Prostate gland (tissue), 2 donors: ENCODE measurements around the gene GAN. TPM values are rescaled to one million over a fixed set of nuclear protein-coding genes. Genes with fewer than 3 reads are reported as not detected.

Experiments
- DNase-seq: peaks from one replicate; pipeline ENCODE4 v3.0.0-alpha.2; 2019; ENCODE audit warnings: low spot score
- H3K27ac ChIP-seq, 2 donors: fragments of 200-600 bp; sonication (generic); 2 replicates each; pipeline ENCODE4 v1.5.1; 2017 to 2019
- H3K27me3 ChIP-seq: fragments of 200-600 bp; sonication (generic); replicated peaks from 2 replicates; pipeline ENCODE4 v1.5.1; 2019; ENCODE audit not compliant: insufficient read depth
- H3K36me3 ChIP-seq, 2 donors: fragments of 200-600 bp; sonication (generic); 1 replicate in 1 of 2; 2 replicates in 1 of 2; pipeline versions ENCODE4 v1.5.1 to v1.8.1; 2017 to 2019
- H3K4me1 ChIP-seq: fragments of 200-600 bp; sonication (generic); replicated peaks from 2 replicates; pipeline ENCODE4 v1.5.1; 2019
- H3K4me3 ChIP-seq, 2 donors: fragments of 200-600 bp; sonication (generic); 2 replicates each; pipeline ENCODE4 v1.5.1; 2017 to 2019
- H3K9me3 ChIP-seq: fragments of 200-600 bp; sonication (generic); 2 replicates; pipeline ENCODE4 v1.5.1; 2017
- CTCF ChIP-seq, 4 experiments: fragments of 200-600 bp in 2 of 4; fragments of 450-650 bp in 2 of 4; sonication (generic) in 2 of 4; IDR thresholded peaks; 1 replicate in 3 of 4; 2 replicates in 1 of 4; pipeline ENCODE4 v1.5.1; 2016 to 2019; ENCODE audit warnings: antibody characterized with exemption in 4 of 4, mild to moderate bottlenecking in 2 of 4, moderate library complexity in 2 of 4
- POLR2A ChIP-seq: fragments of 450-650 bp; IDR thresholded peaks from one replicate; pipeline ENCODE4 v1.6.1; 2016; ENCODE audit warnings: antibody characterized with exemption, mild to moderate bottlenecking
- POLR2AphosphoS5 ChIP-seq: sonication (generic); formaldehyde crosslinking; IDR thresholded peaks from one replicate; pipeline ENCODE4 v1.6.1; 2017; ENCODE audit warnings: antibody characterized with exemption
- WGBS: methylation state at CpG from one replicate; pipeline ENCODE4 v1.1.5; 2018; 5-methylcytosine and 5-hydroxymethylcytosine counted together
- intact Hi-C: fragments of 100-400 bp; cut with DNase I; formaldehyde crosslinking; loops from one replicate; pipeline ENCODE4 v1.14.2; 2022
- total RNA-seq, 2 donors: library from RNA; depleted of rRNA; stranded (reverse); fragments of >200 nt; gene quantifications; one replicate each; pipeline ENCODE4 v1.1.0, GENCODE V29; 2016

GAN gene
- total RNA-seq, 2 donors from 2014 or later = 8.2 to 10.1 TPM

DNA sequence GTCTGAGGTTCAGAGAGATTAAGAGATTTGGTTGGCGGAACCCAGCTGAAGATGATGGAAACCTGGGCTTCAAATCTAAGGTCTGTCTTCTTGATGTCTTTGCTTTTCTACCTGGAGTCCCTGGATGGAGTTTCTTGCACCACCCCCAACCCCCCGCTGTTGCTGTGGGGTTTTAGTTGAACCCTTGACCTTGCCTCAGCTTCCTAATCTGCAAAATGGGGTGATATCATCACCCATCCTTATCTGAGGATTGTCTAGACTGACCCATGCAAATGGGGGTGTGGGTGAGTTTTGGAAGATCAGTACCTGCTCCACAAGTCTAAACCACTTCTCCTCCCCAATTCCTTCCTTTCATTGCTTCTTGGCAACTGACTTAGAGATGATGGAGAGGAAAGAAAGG is 120.8 kb downstream of the GAN start:
- Histone ChIP-seq H3K4me3 (no peak overlapping the region), H3K9me3 (no peaks in the 10 kb centered on the region), H3K27me3 (no peaks in the 10 kb centered on the region), H3K27ac (no peak overlapping the region), H3K4me1 (peaks cover 6% of the 10 kb centered on the region), H3K36me3 (no peaks in the 10 kb centered on the region)
- intact Hi-C loops = no loop called here
- TF ChIP-seq POLR2AphosphoS5 (no peak), CTCF (IDR thresholded peaks at IDR 0.05) (no peak), POLR2A (no peak)
- 95% methylated on average over 2 of the region's 2 CpGs for WGBS
- DNase-seq = no peak

GRCh38 chr16:81436386-81436785 is 121.6 kb downstream of the GAN start:
- H3K4me1 ChIP-seq = peaks cover 6% of the 10 kb centered on the region
- H3K36me3 ChIP-seq = no peaks in the 10 kb centered on the region
- WGBS = 92% methylated on average over 6 of the region's 6 CpGs
- no peaks in the 10 kb centered on the region for H3K27me3 ChIP-seq
- intact Hi-C loops = no loop called here
- no peaks in the 10 kb centered on the region for H3K9me3 ChIP-seq
- TF ChIP-seq POLR2AphosphoS5 = no peak
- TF ChIP-seq CTCF (IDR thresholded peaks at IDR 0.05) = no peak
- no peak for TF ChIP-seq POLR2A
- H3K4me3 ChIP-seq = no peak overlapping the region
- no peak for DNase-seq
- H3K27ac ChIP-seq = no peak overlapping the region

DNA sequence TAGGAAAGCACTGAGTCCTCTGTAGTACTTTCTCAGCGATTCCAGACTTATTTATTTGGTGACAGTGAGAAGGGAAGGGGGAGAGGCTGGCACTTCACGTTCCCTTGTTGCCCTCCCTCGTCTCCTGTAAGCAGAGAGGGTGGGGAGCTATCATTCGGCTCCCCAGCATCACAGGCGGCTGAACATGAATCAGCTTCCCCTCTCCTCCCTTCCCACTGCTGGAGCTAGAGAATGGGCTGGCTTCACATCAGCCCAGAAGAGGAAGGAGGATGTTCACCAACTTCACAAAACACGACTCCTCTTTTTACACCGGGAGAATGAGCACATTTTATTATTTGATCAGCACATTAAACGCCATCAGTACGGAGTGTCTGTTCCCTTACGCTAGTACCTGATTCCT is 123.1 kb downstream of the GAN start:
- TF ChIP-seq CTCF (IDR thresholded peaks at IDR 0.05) = no peak
- TF ChIP-seq POLR2AphosphoS5 = peak; percentile 10
- Histone ChIP-seq H3K36me3 (no peaks in the 10 kb centered on the region), H3K9me3 (no peaks in the 10 kb centered on the region), H3K4me1 (peaks cover 6% of the 10 kb centered on the region), H3K27me3 (no peaks in the 10 kb centered on the region), H3K4me3 (no peak overlapping the region), H3K27ac (peak overlapping the region in 1 of 2 donors; percentile 23)
- intact Hi-C loops = no loop called here
- 17% methylated on average over 10 of the region's 10 CpGs for WGBS
- DNase-seq = no peak

Other genes with a start within 250 kb of the GAN start
- 10 to 100 TPM in 1 of 2 donors, 1 to 10 TPM in 1; 3.9 to 15.7 TPM for gene C16orf46, start 237.7 kb upstream of the GAN start, total RNA-seq
- gene GCSH, start 218.6 kb upstream of the GAN start, total RNA-seq = 10 to 100 TPM in 1 of 2 donors, 1 to 10 TPM in 1; 7.6 to 27.5 TPM
- 1 to 10 TPM in 1 of 2 donors, under 1 TPM in 1; 0.18 to 2.2 TPM for gene BCO1, start 76.3 kb upstream of the GAN start, total RNA-seq
- 10 to 100 TPM; 30.1 to 95.1 TPM for gene CMIP, start 129.8 kb downstream of the GAN start, total RNA-seq